SIG-M5 treated with dmso at 0.1 percent for 504 hours (cell line): ENCODE results near the gene TBC1D2B.
A peak's percentile ranks its signal among the peaks of the same experiment; 100 is the strongest.

Experiments used
- DNase-seq: peaks from one replicate; lab custom pipeline; 2025; ENCODE audit not compliant: unreplicated experiment; lab: John Stamatoyannopoulos, UW

Gene TBC1D2B

DNA sequence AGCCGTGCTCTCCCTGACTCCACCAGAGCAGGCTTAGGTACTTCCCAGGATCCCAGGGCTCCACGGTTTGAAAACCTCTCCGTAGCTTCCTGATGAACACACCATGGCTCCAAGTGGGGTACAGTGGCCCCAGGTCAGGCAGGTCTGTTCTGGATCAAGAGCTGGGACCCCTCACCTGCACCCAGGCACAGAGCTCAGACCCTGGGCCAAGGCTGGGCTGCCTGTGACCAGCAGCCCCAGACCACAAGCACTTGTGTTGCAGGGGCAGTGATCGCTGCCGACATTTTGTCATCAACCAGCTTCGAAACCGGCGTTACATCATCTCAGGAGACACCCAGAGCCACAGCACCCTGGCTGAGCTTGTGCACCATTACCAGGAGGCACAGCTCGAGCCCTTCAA is 20.2 kb upstream of the TBC1D2B start:
- no peak for DNase-seq

DNA sequence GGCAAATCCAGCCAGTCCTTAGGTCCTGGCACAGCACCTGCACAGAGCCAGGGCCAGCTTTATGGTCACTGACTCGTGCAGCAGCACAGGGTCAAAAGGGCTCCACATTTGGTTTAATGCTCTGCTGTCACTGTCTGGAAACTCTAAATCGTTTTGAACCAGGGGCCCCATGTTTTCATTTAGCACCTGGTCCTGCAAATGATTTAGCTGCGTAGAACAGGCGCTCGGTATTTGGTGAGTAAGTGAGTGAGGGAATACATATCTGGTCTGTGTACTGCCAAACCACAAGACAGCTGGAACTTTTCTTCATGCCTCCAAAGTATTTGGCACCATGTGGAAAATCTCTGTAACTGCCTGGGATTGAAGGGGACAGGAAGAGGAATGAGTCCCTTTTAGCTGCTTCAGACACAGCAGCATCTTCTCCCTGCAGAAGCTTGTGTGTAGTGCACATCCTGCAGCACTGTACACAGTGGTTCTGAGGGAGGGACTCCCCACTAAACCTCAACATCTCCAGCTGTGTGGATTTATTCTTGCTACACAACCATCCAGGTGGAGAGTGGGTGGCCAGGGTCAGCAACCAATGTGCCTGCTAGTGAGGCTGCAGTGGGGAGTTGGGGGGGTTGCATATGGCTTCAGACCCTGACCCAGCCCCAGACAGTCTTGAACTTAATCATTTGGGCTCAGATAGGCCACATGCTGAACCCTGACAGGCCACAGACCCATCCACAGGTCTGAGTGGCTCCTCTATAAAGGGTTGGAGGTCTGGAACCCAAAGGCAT is 15.9 kb upstream of the TBC1D2B start:
- no peak for DNase-seq

DNA sequence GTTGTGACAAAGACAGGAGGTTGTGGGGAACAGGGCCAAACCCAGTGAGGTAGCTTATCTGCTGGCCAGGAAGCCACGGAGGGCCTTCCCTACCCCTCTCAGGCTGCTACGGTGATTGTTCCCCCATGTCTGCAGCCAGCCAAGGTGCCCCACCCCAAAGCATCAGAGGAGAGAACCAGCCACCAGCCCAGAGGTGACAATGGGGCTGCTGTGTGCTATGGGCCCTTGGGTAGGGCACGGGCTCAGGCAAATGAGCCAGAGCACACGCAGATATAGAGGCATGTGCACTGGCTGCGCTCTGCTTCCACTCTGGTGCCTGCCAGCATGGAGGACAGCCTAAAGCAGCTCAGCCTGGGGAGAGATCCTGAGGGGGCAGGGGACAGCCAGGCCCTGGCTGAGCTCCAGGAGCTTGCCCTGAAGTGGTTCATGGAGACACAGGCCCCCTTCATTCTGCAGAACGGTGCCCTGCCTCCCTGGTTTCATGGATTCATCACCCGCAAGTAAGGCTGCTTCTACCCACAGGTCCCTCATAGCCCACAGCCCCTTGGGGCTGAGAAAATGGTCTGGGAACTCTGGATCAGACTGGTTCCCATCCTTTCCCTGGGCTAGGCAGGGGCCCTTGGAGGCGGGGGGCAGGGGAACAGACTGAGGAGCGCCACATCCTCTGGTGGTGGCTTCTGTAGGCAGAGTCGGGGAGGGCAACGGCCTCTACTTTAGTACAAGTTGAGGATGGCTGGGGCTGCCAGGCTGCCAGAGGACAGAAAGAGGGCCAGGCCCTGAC is 14.9 kb upstream of the TBC1D2B start, which contains the start of gene SH2D7:
SH2D7 (plus strand) TSS at position 301 of the 781 bp plus-strand sequence; CDS start at position 325, 24 bp downstream.
- no peak for DNase-seq

DNA sequence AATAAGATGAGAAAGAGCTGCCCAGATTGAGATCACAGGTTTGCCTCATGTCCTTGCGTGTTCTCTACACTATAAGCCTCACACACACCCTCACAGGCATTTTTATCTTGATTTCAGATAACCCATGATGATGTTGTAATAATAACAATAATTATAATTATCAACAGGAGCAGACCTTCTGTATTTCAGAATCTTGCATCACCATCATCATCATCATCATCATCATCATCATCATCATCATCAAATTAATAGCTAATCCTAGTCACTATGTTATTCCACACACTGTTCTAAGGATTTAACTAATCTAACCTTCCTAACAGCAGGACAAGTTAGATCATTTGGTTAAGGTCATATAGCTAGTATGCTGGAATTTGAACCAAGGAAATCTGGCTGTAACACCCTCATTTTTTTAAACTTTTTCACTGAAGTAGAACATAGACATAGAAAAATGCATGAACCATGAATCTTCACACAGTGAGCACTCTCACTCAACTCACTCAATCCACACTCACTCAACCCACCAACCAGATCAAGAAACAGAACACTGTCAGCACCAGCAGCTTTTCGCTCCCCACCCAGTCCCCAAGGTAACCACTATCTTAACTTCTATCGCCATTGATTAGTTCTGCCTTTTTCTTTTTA is 13.0 kb upstream of the TBC1D2B start:
- no peak for DNase-seq

DNA sequence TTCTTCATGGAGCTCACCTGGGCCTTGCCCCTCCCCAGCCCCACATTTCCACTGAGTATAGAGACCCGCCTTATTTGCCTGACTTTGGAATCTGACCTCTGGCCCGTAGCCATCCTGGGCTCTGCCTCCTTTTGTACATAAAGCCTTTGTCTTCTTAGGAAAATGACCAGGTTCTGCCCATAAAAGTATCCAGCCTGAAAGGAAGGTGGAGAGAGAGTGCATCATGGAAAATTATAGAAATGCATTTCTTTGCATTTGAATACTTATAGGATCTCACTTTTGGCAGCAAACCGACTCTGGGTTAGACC is 11.2 kb upstream of the TBC1D2B start:
- DNase-seq, result no peak

DNA sequence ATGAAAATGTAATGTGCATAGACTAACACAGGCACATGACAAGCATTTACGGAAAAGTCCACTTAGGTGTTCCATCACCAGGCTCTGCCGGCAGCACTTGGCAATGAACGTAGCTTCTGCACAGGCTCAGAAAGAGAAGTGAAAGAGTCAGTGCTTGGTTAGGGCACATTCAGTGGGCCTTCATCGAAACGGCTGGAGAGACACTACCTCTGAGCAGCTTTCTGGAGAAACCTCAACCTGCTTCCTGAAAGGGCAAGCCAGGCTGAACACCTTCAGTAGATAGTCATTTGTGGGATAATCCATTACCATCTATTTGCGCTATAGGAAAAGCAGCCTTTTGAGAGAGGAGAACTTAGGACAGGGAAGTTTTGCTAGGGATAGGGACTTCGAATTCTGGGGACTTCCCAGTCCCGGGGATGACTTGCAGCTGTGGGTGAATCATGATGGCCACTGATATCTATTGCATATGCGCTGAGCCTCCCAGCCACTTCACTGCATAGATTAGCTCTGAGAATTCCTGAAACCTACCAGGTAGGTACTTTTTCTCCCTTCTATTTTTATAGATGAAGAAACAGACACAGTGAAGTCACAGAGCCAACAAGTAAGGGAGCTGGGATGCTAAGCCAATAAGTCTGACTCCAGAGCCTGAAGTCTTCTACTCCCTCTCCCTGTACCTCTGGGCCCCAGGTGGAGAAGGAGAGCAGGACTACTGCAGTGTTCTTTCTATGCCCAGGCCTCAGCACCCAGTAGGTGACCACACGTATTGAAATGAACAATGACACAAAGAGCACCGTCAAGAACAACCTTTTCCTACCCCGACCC is 10.7 kb upstream of the TBC1D2B start:
- DNase-seq, result peak; percentile 57

DNA sequence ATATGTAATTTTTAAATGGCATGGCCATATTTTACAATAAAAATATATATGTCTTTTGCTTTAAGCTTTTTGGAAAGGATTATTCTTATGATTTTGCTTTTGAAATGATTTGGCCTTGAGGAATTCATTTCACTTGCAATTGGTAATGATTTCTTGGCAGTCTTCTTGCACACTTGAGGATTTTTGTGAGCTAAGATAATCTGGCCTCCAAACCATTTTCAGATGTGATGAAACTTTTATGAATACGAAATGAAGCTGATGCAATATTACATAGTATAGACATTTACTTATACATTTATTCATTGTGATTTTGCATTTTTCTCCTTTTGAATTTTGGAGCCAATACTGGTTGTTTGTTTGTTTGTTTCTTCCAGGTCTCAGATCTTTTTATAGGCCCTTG is 8.4 kb upstream of the TBC1D2B start:
- DNase-seq, result no peak

DNA sequence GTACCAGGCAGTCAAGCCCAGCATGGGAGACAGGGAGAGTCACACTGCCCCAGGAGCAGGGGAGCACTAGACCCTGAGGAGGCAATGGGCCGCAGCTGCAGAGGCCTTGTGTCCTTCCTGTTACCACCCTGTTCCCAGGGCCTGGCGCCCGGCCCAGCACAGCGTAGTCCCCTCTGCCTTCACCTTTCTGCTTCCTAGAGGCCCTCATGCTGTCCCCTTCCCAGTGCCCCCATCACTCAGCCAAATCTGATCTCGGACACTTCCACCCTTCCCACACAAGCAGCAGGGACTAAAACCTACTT is 6.9 kb upstream of the TBC1D2B start:
- no peak for DNase-seq

DNA sequence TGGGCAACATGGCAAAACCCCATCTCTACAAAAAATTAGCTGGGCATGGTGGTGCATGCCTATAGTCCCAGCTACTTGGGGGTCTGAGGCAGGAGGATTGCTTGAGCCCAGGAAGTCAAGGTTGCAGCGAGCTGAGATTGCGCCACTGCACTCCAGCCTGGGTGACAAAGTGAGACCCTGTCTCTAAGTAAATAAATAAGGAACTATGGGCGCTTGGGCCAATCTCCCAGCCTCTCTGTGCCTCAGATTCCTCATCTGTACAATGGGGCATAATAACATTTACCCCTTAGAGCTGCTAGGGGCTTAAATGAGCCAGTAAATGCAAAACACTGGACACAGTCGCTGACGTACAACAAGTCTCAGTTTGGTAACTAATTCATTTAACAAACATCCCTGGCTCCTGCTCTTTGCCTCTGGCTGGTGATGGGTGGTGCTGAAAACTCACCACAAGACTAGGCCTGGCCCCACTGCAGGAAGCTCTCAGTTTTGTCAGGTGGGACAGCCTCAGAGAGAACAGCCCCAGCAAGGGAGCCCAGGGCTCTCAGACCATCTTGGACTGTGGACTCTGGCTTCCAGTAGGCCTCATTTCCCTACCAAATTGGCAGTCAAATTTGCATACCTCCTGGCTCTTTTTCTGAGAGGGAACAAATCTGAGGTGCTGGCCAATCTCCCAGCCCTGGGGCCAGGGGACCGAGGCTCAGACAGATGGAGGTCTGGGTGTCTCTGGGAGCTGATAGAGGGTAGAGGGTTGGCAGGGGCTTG is 6.4 kb upstream of the TBC1D2B start:
- DNase-seq, result no peak

DNA sequence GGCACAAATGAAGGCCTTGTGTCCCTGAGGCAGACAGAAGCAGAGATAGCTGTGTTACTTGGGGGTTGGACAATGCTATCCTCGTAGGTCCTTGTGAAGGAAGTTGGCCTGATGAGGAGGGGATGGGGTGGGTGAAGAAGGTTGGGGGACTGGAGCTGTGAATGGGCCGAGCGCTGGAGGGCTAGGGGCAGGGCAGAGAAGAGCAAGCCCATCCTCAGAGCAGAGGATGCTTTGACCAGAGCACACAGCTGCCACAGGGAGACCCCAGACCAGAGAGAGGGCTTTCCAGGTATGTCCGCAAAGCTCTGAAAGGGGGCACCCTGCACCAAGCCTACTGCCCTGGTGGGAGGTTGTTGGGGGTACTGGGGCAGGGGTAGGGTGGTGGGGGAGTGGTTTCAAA is 5.7 kb upstream of the TBC1D2B start:
- no peak for DNase-seq

DNA sequence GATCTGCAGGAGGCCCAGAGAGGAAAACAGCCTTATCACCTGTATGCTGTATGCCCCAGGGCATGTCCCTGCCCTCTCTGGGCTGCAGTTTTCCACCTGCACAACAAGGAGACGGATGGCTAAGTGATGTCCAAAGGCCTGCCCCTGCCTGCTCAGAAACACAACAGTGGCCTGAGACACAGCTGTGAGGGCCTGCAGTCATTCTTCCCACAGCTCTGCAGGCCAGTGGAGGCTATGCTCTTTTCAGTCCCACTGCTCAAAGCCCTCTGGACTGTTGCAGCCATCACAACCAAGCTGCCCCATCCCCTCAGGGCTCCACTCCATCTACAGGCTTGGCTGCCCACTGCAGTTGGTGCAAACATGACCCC is 5.2 kb upstream of the TBC1D2B start:
- no peak for DNase-seq

DNA sequence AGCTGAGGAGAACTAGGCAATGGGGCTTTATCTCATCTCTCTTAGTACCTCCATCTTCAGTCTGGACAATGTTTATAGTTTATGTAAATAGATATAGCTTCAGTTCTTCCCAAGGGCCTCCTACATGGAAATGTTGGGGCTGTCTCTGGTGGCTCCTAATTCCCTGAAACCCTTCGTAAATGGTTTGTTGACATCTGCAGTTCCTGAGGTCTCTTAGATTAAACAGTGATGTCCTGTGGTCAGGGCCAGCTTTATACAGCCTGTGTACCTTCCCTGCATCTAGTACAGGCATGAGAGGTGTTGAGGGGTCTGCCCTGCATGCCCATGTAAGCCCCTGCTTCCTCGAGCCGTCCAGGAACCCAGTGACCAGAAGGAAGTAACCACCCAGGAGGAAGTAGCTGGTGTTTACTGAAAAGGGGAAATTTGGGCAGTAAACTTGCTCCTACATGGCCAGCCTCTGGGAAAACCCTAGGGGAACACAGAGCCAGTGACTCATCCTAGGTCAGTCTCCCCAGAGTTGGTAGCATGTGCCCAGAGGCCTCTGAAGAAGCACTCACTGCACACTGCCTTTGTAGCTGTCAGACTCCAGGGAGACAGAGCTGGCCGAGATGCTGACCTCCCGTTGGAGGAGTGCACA is 4.7 kb upstream of the TBC1D2B start:
- no peak for DNase-seq

DNA sequence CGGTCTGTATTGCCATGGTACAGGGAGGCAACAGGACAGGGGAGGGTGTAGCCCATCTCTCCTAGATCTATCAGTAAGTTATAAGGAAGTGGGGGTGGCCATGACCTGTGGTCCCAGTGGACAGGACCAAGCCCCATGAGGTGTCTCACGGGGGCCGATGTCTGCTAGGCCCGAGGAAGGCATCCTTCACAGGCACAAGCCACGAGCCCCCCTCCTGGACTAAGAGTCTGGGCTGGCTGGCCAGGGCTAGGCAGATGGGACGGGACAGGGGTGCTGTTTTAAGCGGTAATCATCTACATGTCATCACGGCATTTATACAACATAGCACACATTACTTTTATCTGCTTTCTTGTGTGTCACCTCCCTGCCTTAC is 2.6 kb upstream of the TBC1D2B start:
- no peak for DNase-seq

DNA sequence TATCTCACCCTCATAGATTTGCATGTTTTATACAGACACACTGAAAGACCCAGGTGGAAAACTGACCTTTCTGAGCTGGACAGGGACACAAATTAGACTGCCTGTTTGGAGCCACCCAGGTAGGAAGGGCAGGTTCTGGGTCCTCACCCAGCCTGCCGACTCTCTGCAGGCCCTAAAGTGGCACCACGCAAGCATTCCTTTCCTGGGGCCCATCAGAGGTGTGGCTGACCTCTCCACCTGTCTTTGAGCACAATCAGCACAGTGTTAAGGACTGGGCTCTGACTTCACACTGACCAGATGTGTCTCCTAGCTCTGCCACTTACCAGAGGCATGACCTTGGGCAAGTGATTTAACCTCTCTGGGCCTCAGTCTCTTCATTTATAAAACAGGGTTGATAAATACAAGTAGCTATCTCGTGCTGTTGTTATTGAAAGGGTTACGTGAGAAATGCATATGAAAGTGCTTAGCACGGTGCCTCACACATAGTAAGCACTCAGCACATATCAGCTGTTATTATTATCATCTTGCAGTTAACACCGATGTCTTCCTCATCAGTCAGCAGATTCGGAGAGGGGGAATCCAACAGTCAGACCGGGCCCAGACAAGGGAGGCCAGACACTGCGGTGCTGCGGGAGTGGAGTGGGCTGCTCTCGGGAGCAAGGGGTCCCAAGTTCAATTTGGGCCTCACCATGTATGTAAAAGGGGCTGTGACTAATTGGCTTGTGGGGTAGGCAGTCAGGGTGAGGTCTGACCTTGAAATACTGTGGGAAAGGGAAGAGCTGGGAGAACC is 2.0 kb upstream of the TBC1D2B start:
- DNase-seq, result no peak

DNA sequence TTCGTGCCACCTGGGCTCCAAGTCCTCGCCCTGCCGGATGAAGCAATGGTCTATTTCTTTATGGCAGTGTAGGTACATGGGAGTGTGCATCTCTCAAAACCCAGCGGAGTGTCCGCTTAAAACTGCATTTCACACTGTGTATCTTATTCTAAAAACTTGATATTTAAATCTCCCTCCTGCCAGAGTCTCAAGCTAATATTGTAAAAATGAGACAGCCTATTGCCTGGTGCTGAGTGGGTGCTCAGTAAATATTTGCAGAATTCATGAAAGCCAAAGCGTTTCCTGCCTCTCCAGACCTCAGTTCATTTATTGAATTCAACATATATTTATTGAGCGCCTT is 330 bp upstream of the TBC1D2B start:
- no peak for DNase-seq

DNA sequence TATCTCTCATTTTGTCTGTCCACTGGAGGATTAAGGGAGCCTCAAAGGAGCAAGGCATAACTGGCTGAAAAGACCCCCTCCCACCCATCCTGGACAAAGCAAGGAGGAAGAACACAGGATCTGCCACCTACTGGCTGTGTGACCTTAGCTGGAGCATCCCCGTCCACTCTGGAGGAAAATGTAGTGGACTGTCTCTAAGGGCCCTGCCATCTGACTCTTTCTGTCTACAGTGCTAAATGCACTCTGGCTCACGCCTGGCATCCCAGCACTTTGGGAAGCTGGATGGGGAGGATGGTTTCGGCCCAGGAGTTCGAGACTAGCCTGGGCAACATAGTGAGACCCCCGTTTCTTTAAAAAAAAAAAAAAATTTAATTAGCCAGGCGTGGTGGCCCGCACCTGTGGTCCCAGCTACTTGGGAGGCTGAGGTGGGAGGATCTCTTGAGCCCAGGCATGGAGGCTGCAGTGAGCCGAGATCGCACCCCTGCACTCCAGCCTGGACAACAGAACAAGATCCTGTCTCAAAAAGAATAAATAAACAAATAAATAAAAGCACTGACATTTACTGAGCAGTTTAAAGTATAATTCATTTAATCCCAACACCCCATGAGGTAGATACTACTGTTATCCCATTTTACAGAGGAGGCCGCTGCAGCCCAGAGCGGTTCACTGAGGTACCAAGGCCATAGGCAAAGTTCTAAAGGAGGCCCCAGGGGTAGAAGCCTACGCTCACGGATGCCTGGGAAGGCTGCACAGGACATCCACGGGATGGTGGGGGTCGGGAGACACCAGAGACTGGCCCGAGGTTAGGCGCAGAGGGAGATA is 1.1 kb downstream of the TBC1D2B start:
- no peak for DNase-seq

DNA sequence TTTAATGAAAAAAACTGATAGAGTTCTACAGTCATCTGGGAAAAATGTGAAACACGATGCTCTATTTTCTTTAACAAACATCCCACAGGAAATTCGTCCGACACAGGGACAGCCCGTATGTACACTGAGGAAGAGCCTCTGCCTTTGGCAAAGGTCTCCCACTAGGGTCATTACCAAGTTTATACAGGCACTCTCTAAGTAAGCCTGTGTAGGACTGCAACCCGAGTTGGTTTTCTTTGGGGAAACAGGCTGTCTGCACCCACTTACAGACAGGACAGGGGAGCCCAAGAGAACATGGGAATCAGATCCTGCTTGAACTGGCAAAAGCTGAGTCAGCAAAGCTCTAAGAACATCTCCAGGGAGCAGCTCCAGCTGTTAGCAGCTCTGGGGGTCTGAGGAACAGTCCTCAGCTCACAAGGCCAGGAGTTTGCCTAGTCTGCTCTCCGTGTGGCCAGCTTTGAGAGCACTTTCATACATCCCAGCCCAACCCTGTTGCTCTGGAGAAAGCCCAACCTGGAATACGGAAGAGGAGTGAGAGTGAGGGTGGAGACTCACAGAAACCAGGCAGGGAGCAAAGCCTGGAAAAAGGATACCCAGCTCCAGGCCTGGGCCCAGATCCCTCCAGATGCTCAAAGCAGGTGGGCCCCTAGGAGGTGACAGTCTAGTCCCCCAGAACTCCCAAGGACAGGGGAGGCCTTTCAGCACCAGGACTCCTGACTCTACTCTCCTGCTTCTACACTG is 1.9 kb downstream of the TBC1D2B start:
- DNase-seq, result peak; percentile 22
